GM19452 (cell line): Measurements from ENCODE around the gene VOPP1.
A peak's percentile ranks its signal among the peaks of the same experiment; 100 is the strongest.
"Not testable (repeated sequence)": the region's sequence is repeated elsewhere in the genome, so short reads cannot be mapped to it uniquely, and the experiment has no call there.

Source experiments
- ATAC-seq: cut with Tn5 transposase; IDR thresholded peaks from one replicate; pipeline ENCODE4 v1.9.1; 2021; ENCODE audit not compliant: unreplicated experiment

Gene VOPP1

DNA sequence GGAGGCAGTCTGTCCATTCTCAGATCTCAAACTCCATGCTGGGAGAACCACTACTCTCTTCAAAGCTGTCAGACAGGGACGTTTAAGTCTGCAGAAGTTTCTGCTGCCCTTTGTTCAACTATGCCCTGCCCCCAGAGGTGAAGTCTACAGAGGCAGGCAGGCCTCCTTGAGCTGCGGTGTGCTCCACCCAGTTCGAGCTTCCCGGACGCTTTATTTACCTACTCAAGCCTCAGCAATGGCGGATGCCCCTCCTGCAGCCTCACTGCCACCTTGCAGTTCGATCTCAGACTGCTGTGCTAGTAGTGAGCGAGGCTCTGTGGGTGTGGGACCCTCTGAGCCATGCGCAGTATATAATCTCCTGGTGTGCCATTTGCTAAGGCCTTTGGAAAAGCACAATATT lies 10.4 kb upstream of the VOPP1 start:
- not testable (repeated sequence) for ATAC-seq

DNA sequence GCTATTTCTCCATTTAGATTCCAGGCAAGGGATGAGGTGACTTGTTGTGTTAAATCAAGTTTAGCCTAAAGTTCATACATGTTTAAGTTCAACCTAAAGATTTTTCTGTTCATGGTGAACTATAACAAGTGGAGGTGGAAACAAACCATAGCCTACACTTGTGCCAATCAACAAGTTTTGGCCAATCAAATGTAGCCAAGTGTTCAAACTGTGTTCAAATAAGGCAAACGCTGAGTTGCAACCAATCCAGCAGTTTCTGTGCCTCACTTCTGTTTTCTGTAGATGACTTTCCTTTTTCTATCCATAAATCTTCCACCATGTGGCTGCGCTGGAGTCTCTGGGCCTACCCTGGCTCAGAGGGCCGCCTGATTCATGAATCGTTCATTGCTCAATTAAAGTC lies 4.5 kb upstream of the VOPP1 start:
- no peak for ATAC-seq

DNA sequence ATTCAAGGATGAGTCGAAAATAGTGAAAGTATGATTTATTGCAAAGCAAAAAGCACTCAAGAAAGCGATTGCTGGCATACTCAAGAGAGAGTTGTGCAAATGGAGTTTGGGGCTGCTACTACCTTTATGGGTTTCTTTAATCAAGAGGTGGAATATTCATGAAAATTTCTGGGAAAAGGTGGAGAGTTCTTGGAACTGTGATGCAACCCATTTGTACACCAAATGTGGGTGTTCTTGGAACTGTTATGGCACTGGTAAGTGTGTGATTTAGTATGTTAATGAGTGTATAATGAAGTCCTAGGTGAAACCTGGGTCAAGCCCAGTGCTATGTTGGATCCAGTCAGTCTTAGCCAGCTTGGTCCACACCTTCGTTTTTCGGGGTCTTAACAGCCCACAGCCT lies 3.4 kb upstream of the VOPP1 start:
- ATAC-seq = no peak

DNA sequence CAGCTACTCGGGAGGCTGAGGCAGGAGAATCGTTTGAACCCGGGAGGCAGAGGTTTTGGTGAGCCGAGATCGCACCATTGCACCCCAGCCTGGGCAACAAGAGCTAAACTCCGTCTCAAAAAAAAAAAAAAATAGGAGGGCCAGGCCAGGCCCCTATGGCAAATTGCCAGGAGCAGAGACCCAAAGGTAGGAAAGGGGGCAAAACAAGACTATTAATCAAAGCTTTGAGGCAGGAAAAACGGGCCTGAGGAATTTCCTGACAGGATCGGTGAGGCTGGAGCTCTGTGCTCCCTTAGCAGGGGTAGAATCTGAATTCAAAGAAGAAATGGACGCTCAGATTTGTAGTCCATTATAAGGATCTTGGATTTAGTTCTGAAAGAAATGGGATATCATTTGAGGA lies 2.8 kb upstream of the VOPP1 start:
- no peak for ATAC-seq

DNA sequence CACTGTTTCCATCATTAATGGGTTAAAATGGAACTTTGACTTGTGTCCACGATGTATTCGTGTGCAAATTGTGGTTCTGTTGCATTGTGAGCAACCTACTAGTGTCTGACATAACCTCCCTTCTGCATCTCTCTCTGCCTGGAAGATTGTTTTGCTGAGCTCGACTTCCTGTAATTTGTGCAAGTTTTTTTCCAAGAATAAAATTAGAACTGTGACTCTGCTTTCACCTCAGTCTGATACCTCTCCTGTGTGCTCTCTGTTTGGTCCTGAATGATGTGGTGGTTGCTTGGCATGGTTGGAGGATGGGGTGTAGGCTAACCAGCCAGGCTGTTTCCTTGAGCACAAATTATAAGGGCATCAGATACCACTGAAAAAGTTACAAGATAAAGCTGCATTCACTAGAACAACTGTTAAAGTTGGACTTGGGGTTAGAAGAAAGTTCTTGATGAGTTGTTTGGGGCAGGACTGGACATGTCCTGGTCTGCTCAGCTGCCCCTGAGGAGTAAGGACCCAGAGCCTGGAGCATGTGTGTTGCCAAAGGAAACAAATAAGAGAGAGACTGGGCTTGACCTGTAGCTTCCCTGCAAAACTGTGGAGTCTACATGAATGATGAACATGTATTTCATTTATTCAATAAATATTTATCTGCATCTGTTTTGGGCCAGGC lies 1.9 kb upstream of the VOPP1 start:
- ATAC-seq = no peak

DNA sequence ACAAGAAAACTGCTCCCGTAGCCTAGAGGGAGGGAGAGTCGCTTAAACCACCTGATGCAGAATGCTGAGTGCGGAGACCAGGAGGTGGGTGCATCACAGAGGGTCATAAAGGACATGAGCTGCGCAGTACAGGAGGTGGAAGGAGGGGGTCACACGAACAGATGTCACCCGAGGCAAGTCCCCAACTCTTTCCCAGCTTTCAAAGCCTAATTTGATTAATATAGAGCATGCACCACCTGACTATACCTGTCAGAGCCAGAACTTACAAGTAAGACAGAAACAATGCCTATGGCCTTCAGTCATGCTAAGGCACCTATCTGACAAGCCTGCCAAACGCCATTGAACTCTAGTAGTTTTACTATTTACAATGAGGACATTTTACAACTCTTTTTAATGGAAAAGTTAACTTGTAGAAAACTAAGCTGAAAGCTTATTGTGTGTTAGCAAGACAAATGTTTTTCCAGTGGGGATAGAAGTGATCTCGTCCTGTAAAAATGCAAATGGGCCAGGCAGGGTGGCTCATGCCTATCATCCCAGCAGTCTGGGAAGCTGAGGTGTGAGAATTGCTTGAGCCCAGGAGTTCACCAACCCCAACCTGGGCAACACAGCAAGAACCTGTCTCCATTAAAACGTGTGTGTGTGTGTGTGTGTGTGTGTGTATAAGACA lies 1.1 kb upstream of the VOPP1 start:
- ATAC-seq = no peak

DNA sequence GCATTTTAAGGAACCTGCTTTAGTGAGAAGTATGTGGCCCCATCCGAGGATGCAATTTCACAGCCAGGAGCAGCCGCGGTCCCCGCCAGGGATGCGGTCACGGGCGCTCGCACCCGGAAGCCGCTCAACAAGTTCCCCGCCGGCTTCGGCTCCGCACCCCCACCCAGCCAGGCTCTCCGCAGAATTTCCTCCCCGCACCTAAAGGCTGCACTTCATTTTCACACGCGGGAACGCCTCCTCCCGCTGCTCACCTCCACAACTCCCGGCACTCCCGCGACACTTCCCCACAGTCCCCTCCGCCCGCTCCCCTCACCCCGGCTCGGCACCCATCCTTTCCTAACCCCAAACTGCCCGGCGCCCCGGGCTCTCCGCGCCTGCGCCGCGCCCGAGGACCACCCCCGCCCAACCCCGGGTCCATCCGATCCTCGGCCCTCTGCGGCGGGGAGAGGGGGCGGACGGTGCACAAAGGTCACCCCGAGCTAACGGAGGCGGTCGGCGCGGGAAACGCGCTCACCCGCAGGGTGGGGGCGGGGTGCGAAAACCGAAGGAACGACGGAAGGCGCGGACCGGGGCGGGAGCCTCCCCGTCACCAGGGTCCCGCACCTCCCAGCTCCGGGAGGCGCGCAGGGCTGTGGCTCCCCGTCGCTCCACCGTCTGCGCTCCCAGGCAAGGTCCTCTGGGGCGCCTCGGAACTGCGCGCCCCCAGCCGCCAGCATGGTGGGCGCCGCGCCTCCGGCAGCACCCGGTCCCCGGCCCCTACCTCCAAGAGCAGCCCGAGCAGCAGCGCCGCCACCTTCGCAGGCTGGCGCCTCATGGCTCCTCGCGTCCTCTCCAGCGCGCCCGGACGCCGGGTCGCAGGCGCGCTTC lies 558 bp downstream of the VOPP1 start:
- ATAC-seq = peak; percentile 13

DNA sequence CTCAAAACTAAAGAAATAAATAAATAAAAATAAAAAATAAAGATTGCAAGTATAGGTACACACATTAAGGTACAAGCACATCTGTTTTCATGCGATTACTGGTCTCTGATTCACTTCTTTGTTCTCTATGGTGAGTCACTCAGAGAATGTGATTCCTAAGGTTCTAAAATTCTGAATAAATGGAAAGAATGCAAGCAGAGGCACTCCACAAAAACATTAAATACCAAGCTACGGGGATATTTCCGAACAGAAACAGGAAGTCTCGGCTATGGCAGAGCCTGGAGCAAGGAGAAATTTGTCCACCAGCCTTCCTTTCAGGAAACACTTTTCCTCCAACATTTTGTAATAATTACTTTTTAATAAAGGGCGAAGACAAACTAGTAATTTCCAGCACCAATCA lies 1.4 kb downstream of the VOPP1 start:
- ATAC-seq = no peak

DNA sequence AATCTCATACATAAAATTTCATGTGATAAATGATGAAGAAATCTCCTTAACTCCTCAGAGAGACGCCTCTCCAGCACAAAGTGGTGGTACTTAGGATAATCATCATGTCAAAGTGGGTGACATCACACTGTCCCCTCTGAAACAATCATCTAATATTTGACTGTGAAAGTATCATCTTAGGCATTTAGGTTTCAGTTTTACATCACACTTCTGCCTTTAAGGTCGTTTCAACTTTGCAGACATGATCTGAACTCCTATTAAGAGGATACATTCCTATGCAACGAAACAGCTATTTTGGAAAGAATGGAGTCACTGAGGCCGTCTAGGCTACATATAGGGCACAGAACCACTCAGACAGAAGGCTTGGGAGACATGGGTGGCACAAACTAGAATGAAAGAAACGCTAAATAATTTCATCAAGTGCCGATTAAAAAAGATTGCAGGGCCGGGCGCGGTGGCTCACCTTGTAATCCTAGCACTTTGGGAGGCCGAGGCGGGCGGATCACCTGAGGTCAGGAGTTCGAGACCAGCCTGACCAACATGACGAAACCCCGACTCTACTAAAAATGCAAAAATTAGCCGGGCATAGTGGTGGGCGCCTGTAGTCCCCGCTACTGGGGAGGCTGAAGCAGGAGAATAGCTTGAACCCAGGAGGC lies 2.0 kb downstream of the VOPP1 start:
- ATAC-seq = peak; percentile 43

DNA sequence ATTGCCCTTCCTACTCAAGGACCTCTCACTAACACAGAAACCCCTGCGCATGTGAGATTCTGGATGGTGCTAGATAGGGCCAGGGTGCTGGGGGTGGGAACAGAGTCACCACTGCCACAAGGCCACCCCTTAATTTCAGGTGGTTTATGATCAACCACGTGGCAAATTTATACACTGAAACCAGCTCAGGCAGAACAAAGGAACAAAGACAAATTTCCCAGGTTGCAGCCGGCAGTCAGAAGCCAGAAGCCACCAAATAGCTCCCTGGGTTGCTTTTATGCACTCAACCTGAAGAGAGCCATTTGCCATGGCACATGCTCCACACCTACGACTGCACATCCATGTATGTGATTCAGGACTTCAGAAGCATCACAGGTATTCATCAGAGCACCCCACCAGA lies 2.5 kb downstream of the VOPP1 start:
- ATAC-seq = peak; percentile 27

DNA sequence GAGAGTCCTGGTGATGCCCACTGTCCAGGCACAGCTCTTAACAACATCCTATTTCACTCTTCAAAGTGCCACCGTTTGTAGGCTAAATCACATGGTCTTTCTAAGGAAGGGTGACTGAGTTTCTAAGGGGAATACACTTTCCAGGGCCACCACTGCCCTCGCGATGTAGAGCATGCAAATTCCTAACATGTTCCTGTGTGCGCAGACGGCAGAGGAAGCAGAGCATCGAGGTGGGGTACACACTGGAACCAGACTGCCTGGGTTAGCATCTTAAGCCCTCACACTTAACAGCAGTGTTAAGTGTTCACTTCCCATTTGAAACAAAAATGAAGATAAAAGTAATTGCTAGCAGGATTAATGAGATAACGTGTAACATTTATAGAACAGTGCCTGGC lies 3.0 kb downstream of the VOPP1 start:
- no peak for ATAC-seq

DNA sequence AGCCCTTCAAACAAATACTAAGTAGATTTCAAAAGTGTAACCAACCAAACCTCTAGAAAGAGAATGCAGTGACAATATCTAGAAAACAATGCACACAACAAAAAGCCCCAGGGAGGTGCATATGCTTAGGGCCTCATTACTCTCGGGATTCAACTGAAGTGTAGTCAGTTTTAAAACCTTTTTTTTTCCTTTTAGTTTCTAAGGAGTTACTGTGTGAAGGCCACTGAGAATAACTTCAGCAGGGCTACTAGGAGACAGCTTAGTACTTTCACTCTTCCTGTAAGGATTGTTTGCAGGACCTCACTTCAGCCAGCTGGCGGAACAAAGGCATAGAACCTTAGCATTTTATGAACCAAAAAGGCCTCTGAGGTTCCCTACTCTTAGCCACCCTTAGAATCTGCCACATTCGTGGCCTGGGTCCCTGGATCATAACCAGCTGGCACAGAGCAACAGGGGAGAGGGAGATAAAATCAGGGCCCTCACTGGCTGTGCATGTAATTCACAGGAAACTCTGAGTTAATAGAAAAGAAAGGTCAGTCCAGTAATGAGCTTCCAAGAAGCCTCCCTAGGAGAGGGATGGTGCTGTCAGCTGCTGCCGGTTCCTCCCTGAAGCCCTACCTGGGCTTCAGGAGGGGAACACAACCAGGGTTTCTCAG lies 3.6 kb downstream of the VOPP1 start:
- ATAC-seq = no peak

DNA sequence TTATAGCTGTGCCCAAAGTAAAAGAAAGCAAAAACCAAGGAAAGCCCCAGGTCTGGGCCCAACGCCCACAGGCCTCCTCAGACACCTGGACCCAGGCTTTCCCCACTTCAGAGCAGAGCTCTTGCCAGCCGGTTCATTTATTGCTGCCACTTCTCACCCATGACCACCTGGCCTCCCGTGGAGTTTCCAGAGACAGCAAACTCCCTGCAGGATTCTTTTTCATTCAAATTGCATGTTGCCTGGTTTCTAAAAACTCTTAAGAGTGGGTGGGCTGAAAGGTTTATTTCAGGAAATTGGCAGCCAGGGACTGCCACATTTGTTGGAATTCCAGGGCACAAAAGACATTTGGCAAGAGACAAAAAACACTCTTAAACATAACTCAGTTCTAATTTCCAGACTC lies 4.7 kb downstream of the VOPP1 start:
- no peak for ATAC-seq

DNA sequence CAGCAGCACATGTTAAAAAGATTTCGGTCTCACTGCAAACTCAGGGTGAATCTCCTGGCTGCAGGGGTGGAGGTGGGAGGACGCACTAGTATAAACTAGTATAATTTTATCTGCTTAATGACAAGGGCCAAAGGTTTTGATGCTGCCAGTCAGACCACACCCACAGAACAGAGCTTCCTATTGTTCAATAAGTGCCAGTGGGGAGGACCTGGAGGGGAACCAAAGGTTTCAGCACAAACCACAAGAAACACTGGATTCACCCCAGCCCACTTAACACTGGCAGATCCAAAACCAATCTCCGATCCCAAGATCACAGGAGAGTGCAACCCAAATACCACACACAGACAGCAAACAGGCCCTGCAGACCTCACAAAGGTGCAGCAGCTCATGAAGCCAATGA lies 6.6 kb downstream of the VOPP1 start:
- ATAC-seq = no peak

DNA sequence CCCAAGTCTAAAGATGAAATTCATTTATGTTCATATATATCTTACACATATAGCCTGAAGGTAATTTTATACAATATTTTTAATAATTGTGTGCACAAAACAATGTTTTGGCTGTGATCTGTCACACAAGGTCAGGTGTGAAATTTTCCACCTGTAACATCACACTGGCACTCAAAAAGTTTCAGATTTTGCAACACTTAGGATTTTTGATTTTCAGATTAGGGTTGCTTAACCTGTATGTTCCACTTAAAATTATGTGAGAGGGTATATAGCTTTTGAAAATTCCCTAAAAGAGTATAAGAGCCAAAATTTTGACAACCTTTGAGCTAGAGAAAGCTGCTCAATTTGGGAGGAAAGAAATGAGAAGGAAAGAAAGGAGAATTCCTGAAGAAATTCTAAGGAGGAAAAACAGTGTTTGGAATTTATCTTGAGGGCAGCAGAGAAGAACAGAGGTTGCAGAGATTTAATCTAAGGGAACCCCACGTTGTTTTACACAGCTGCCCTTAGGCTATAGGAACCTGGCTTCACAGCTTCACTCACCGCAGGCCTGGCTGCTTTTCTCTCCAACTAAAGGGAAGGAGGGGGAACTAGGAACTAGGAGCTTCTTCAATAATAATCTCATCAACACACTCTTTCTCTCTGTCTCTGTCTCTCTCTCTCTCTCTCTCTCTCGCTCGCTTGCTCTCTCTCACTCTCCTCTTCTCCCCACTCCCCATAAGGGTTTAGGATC lies 8.5 kb downstream of the VOPP1 start:
- ATAC-seq = no peak

DNA sequence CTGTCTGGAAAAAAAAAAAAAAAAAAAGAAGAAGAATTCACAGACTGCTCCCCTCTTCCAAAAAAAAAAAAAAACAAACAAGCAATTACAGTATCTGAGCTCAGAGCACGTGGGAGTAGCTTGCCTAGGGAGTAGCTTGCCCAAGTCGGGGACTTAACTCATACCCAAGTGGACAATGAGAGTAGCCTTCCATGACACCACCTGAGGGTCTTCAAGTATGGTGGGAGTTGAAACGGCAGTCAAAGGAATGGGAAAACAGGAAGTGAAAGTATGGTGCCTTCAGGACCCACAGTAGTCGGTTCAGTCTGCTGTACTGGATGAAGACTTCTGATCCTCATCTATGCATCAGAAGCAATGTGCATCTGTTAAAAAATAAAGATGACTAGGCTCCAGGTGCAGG lies 10.6 kb downstream of the VOPP1 start:
- no peak for ATAC-seq

DNA sequence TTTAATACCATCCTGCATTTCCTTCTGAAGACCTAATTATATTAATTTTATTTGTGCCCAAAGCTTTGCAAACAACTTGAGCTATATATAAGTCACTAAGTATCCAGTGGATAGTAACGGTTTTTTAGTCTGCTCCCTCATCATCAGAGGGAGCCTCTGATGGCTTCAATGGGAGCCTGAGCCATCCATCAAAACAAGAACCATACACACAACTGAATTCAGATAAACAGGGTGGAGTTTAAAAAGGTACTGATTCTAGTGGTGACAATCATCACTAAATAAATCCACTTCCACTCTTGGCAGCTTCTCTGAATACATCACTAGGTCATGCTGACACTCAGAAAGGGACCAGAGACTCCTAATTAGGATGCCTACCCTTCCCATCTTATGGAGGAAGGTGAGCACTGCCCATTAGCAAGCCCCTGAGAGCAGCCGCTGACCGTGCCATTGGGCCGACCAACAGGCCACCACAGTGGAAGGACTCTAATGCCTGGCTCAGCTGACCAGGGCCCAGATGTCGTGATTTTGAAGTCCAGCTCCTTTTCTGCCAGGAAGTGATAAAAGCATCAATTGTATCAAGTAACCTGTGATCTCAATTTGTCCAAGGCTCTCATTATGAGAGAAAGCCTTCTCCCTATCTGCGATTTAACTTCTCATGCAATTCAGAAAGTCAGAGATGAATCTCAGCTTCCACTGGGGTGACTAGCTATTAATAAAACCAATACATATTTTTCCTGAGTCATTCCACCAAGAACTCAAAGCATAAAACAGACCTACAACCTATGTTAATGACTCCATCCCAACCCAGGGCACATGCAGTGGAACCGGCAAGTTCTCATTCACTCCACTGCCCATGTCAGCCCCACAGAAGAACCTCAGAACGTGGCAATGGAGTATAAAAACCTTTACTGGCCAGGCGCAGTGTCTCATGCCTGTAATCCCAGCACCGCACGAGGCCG lies 13.1 kb downstream of the VOPP1 start:
- no peak for ATAC-seq

DNA sequence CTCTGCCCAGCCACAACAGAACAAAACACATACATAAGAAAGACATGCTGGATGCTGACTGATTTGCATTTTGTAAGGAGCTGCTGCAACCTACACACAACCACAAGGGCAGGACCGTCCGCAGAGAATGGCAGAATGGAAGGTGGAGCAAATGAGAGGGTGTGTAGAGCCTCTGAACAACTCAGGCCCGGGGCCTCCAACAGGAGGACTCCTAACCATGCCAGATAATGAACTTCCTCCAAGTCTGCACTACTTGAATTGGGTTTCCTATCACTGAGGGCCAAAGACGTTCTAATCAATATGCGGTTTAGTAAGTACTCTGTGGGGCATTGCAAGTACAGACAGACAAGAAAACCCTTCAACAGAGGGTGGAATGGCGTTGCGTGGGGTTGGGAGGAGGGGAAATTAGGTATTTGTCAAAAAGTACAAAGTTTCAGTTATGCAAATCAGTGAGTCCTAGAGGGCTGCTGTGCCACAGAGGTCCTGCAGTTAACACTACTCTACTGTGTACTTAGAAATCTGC lies 14.6 kb downstream of the VOPP1 start:
- ATAC-seq = peak; percentile 86

DNA sequence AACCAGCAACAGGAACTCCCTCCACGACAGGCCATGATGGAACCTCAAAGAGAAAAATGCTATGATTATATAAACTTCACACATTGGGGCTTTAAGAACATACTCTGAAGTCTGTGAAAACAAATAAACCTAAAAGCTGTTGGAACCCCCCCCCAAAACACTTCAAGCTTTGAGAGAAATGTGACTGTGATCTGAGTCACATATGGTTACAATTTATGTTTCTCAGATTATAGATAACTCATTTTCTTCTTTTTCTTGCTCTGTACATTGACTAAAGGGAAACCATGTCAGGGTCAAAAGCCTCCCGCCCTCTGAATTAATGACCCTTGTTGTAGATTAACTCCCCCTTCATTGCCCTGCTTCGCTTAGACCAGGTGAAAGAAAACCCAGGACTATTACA lies 15.8 kb downstream of the VOPP1 start:
- ATAC-seq = no peak
